HG03175 (cell line): ENCODE measurements around the gene HDAC5.

Experiments
- ATAC-seq: cut with Tn5 transposase; IDR thresholded peaks from one replicate; pipeline ENCODE4 v1.9.1; 2021; ENCODE audit warnings: mild to moderate bottlenecking, moderate library complexity; ENCODE audit not compliant: unreplicated experiment

HDAC5 gene

GRCh38 chr17:44091200-44091997 lies 32.0 kb downstream of the HDAC5 start:
- no peak for ATAC-seq

GRCh38 chr17:44088254-44088653 lies 35.2 kb downstream of the HDAC5 start:
- ATAC-seq: no peak

- ATAC-seq: no peak
Observed at GRCh38 chr17:44087319-44087718, 36.1 kb downstream of the HDAC5 start.

GRCh38 chr17:44086364-44087311 lies 36.8 kb downstream of the HDAC5 start:
- no peak for ATAC-seq

GRCh38 chr17:44085908-44086307 lies 37.5 kb downstream of the HDAC5 start:
- ATAC-seq: no peak

- no peak for ATAC-seq
Observed at GRCh38 chr17:44084921-44085320, 38.5 kb downstream of the HDAC5 start.

- ATAC-seq: no peak
Observed at GRCh38 chr17:44084131-44084538, 39.3 kb downstream of the HDAC5 start.

GRCh38 chr17:44083250-44083849 lies 40.1 kb downstream of the HDAC5 start:
- ATAC-seq: no peak

GRCh38 chr17:44082256-44082927 lies 41.0 kb downstream of the HDAC5 start:
- no peak for ATAC-seq

GRCh38 chr17:44081681-44082080 lies 41.8 kb downstream of the HDAC5 start:
- ATAC-seq: no peak

GRCh38 chr17:44079877-44080821 lies 43.3 kb downstream of the HDAC5 start:
- no peak for ATAC-seq

- ATAC-seq: no peak
Observed at GRCh38 chr17:44078412-44078811, 45.0 kb downstream of the HDAC5 start.

- no peak for ATAC-seq
Observed at GRCh38 chr17:44077595-44077909, 45.9 kb downstream of the HDAC5 start.

- ATAC-seq: no peak
Observed at GRCh38 chr17:44076716-44077594, 46.5 kb downstream of the HDAC5 start.

- ATAC-seq: no peak
Observed at GRCh38 chr17:44075598-44076293, 47.7 kb downstream of the HDAC5 start.

GRCh38 chr17:44074911-44075285 lies 48.5 kb downstream of the HDAC5 start:
- ATAC-seq: no peak

- no peak for ATAC-seq
Observed at GRCh38 chr17:44074231-44074910, 49.1 kb downstream of the HDAC5 start.

- no peak for ATAC-seq
Observed at GRCh38 chr17:44071772-44072171, 51.7 kb downstream of the HDAC5 start.
